ENCODE measurements around the gene CDYL2.

Gene CDYL2

GRCh38 chr16:80809366-80809765 lies 5.0 kb upstream of the CDYL2 start:
- TF ChIP-seq, protein P1, sequence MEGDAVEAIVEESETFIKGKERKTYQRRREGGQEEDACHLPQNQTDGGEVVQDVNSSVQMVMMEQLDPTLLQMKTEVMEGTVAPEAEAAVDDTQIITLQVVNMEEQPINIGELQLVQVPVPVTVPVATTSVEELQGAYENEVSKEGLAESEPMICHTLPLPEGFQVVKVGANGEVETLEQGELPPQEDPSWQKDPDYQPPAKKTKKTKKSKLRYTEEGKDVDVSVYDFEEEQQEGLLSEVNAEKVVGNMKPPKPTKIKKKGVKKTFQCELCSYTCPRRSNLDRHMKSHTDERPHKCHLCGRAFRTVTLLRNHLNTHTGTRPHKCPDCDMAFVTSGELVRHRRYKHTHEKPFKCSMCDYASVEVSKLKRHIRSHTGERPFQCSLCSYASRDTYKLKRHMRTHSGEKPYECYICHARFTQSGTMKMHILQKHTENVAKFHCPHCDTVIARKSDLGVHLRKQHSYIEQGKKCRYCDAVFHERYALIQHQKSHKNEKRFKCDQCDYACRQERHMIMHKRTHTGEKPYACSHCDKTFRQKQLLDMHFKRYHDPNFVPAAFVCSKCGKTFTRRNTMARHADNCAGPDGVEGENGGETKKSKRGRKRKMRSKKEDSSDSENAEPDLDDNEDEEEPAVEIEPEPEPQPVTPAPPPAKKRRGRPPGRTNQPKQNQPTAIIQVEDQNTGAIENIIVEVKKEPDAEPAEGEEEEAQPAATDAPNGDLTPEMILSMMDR (IDR thresholded peaks at IDR 0.05; ENCODE audit: low read depth, low read length, poor library complexity, severe bottlenecking), result no peak
- no peak for TF ChIP-seq EZH2phosphoT487 (IDR thresholded peaks at IDR 0.05; ENCODE audit: borderline replicate concordance, low read length)
- no peaks in the 10 kb centered on the region for H4K20me1 ChIP-seq (ENCODE audit: control insufficient read depth, insufficient read depth, low read depth, low read length)
- H3K4me3 ChIP-seq (ENCODE audit: low read length), result no peak overlapping the region
- no peaks in the 10 kb centered on the region for H3K9me2 ChIP-seq (replicated peaks; ENCODE audit: control insufficient read depth, low read length)
- no peaks in the 10 kb centered on the region for H3K36me3 ChIP-seq (ENCODE audit: control insufficient read depth, low read length)
- no peaks in the 10 kb centered on the region; the same call in 1 of the 2 replicates for H3K9me3 ChIP-seq (ENCODE audit: control insufficient read depth, insufficient read depth, low read length)
- no peaks in the 10 kb centered on the region for H3F3A ChIP-seq (ENCODE audit: control insufficient read depth, insufficient read depth)
- no peaks in the 10 kb centered on the region for H3K4me1 ChIP-seq (ENCODE audit: control insufficient read depth, low read length)
- H3K4me2 ChIP-seq (ENCODE audit: low read length), result no peak overlapping the region
- H3K27ac ChIP-seq (ENCODE audit: low read depth, low read length), result no peak overlapping the region
- H3K79me2 ChIP-seq (ENCODE audit: control insufficient read depth, low read length), result no peaks in the 10 kb centered on the region
- H3K27me3 ChIP-seq (ENCODE audit: control insufficient read depth, low read length), result peaks cover 25% of the 10 kb centered on the region

- no peaks in the 10 kb centered on the region for H3K9me2 ChIP-seq (replicated peaks; ENCODE audit: control insufficient read depth, low read length)
- no peak overlapping the region for H3K4me2 ChIP-seq (ENCODE audit: low read length)
- no peak overlapping the region for H3K4me3 ChIP-seq (ENCODE audit: low read length)
- H3K27ac ChIP-seq (ENCODE audit: low read depth, low read length), result no peak overlapping the region
- no peaks in the 10 kb centered on the region for H3F3A ChIP-seq (ENCODE audit: control insufficient read depth, insufficient read depth)
- H3K36me3 ChIP-seq (ENCODE audit: control insufficient read depth, low read length), result no peaks in the 10 kb centered on the region
- no peaks in the 10 kb centered on the region for H4K20me1 ChIP-seq (ENCODE audit: control insufficient read depth, insufficient read depth, low read depth, low read length)
- H3K4me1 ChIP-seq (ENCODE audit: control insufficient read depth, low read length), result no peaks in the 10 kb centered on the region
- TF ChIP-seq EZH2phosphoT487 (IDR thresholded peaks at IDR 0.05; ENCODE audit: borderline replicate concordance, low read length), result no peak
- TF ChIP-seq, protein P1 (IDR thresholded peaks at IDR 0.05; ENCODE audit: low read depth, low read length, poor library complexity, severe bottlenecking), result no peak
- peaks cover 29% of the 10 kb centered on the region for H3K27me3 ChIP-seq (ENCODE audit: control insufficient read depth, low read length)
- no peaks in the 10 kb centered on the region; the same call in 1 of the 2 replicates for H3K9me3 ChIP-seq (ENCODE audit: control insufficient read depth, insufficient read depth, low read length)
- H3K79me2 ChIP-seq (ENCODE audit: control insufficient read depth, low read length), result no peaks in the 10 kb centered on the region
Observed at GRCh38 chr16:80807906-80808305, 3.5 kb upstream of the CDYL2 start.

- Histone ChIP-seq H3K4me1 (ENCODE audit: control insufficient read depth, low read length) (no peaks in the 10 kb centered on the region), H3K27me3 (ENCODE audit: control insufficient read depth, low read length) (peaks cover 37% of the 10 kb centered on the region), H3K4me2 (ENCODE audit: low read length) (no peak overlapping the region), H3F3A (ENCODE audit: control insufficient read depth, insufficient read depth) (no peaks in the 10 kb centered on the region), H3K27ac (ENCODE audit: low read depth, low read length) (no peak overlapping the region), H3K9me3 (ENCODE audit: control insufficient read depth, insufficient read depth, low read length) (no peaks in the 10 kb centered on the region; the same call in 1 of the 2 replicates), H3K4me3 (ENCODE audit: low read length) (no peak overlapping the region), H3K36me3 (ENCODE audit: control insufficient read depth, low read length) (no peaks in the 10 kb centered on the region), H3K79me2 (ENCODE audit: control insufficient read depth, low read length) (no peaks in the 10 kb centered on the region), H4K20me1 (ENCODE audit: control insufficient read depth, insufficient read depth, low read depth, low read length) (no peaks in the 10 kb centered on the region), H3K9me2 (replicated peaks; ENCODE audit: control insufficient read depth, low read length) (no peaks in the 10 kb centered on the region)
- TF ChIP-seq, protein P1 (IDR thresholded peaks at IDR 0.05; ENCODE audit: low read depth, low read length, poor library complexity, severe bottlenecking), result no peak
- TF ChIP-seq EZH2phosphoT487 (IDR thresholded peaks at IDR 0.05; ENCODE audit: borderline replicate concordance, low read length), result no peak
Observed at GRCh38 chr16:80806927-80807340, 2.5 kb upstream of the CDYL2 start.

Data from DOHH2 (cell line).